GM12891 (cell line): ENCODE data around the gene ARTN.

Experiments used
- POLR2A ChIP-seq: IDR thresholded peaks from 2 replicates; pipeline ENCODE4 v1.6.1; 2011; ENCODE audit warnings: low read depth, low read length, control low read depth
- POLR2AphosphoS5 ChIP-seq: IDR thresholded peaks from 2 replicates; pipeline ENCODE4 v1.6.1; 2011; ENCODE audit warnings: low read depth, low read length, control low read depth
- POU2F2 ChIP-seq: IDR thresholded peaks from 2 replicates; pipeline ENCODE4 v1.6.1; 2011; ENCODE audit warnings: low read depth, mild to moderate bottlenecking, control low read depth, low read length, moderate library complexity
- SPI1 ChIP-seq: IDR thresholded peaks from 2 replicates; pipeline ENCODE4 v1.6.1; 2011; ENCODE audit warnings: low read depth, low read length, control low read depth
- TAF1 ChIP-seq: IDR thresholded peaks from 2 replicates; pipeline ENCODE4 v1.6.1; 2011; ENCODE audit warnings: low read depth, low read length, control low read depth

DNA sequence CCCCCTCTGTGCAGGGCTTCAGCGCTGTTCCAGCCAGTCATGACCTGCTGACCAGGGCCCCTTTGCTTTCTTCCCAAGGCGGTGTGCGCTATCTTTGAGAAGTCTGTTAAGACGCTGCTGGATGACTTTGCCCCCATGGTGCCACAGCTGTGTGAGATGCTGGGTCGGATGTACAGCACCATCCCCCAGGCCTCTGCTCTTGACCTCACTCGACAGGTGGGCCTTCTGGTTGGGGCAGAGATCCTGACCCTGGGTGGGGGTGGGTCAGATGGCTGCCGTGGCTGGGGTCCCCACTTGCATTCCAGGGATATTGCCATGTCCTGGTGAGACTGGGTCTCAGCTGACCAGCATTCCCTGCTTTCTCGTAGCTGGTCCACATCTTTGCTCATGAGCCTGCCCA is 27.2 kb downstream of the ARTN start:
- TF ChIP-seq POLR2A (no peak), POLR2AphosphoS5 (no peak), SPI1 (no peak), TAF1 (no peak), POU2F2 (no peak)
